SK-N-SH (cell line): ENCODE data around the gene MED27. TPM values are rescaled to one million over a fixed set of nuclear protein-coding genes. Genes with fewer than 3 reads are reported as not detected.

Source experiments
- CTCF ChIA-PET: fragments of 300-600, 350-600 bp; formaldehyde crosslinking; extraction: SDS; loops from one replicate; lab custom pipeline; 2021; lab: Yijun Ruan, JAX
- POLR2A ChIA-PET: fragments of 350-600 bp; sonication (Branson Sonifier 250); formaldehyde crosslinking; extraction: SDS; loops from one replicate; lab custom pipeline; 2020; ENCODE audit warnings: antibody characterized with exemption, inconsistent platforms; lab: Yijun Ruan, JAX
- DNase-seq: peaks from one replicate; pipeline ENCODE4 v3.0.0; 2012
- H2AFZ ChIP-seq: fragments of 200-600 bp; sonication (generic); 2 replicates; pipeline ENCODE4 v1.8.1; 2016; ENCODE audit warnings: antibody characterized with exemption, mild to moderate bottlenecking, low read depth
- H3F3A ChIP-seq: fragments of 200-600 bp; sonication (generic); replicated peaks from 2 replicates; pipeline ENCODE3; 2016; ENCODE audit warnings: antibody characterized with exemption, mild to moderate bottlenecking; ENCODE audit not compliant: insufficient read depth
- H3K27ac ChIP-seq, 2 experiments: fragments of 200-500 bp in 1 of 2; fragments of 200-600 bp in 1 of 2; sonication (Bioruptor generic) in 1 of 2; sonication (generic), shearing (Covaris generic) in 1 of 2; 2 replicates each; pipeline versions ENCODE4 v1.5.1 to v1.6.1; 2014 to 2016; ENCODE audit warnings: low read depth in 2 of 2, inconsistent platforms in 1 of 2, low read length in 1 of 2, mild to moderate bottlenecking in 1 of 2, mixed read lengths in 1 of 2
- H3K27me3 ChIP-seq: fragments of 200-600 bp; sonication (generic), shearing (Covaris generic); 2 replicates; pipeline ENCODE4 v1.6.1; 2016; ENCODE audit warnings: mixed run types; ENCODE audit not compliant: insufficient read depth
- H3K36me3 ChIP-seq, 2 experiments: fragments of 200-500 bp in 1 of 2; fragments of 200-600 bp in 1 of 2; sonication (Bioruptor generic) in 1 of 2; sonication (generic) in 1 of 2; replicated peaks in 1 of 2; 2 replicates each; pipeline versions ENCODE3 to v1.5.1; 2014 to 2016; ENCODE audit warnings: low read length in 1 of 2, mild to moderate bottlenecking in 1 of 2; ENCODE audit not compliant: insufficient read depth in 2 of 2, control insufficient read depth in 1 of 2
- H3K4me1 ChIP-seq, 2 experiments: fragments of 200-500 bp in 1 of 2; fragments of 200-600 bp in 1 of 2; sonication (Bioruptor generic) in 1 of 2; sonication (generic), shearing (Covaris generic) in 1 of 2; 2 replicates each; pipeline versions ENCODE4 v1.5.1 to v1.6.1; 2014 to 2016; ENCODE audit warnings: low read depth in 1 of 2, low read length in 1 of 2, mixed run types in 1 of 2; ENCODE audit not compliant: insufficient read depth in 2 of 2, control insufficient read depth in 1 of 2
- H3K4me2 ChIP-seq: fragments of 200-600 bp; sonication (generic), shearing (Covaris generic); 2 replicates; pipeline ENCODE4 v1.6.1; 2017; ENCODE audit warnings: mixed run types
- H3K4me3 ChIP-seq, 2 experiments: fragments of 200-500 bp in 1 of 2; fragments of 200-600 bp in 1 of 2; sonication (Bioruptor generic) in 1 of 2; sonication (generic), shearing (Covaris generic) in 1 of 2; 2 replicates each; pipeline versions ENCODE4 v1.5.1 to v1.8.1; 2014 to 2016; ENCODE audit warnings: low read depth in 2 of 2, inconsistent platforms in 1 of 2, low read length in 1 of 2, mild to moderate bottlenecking in 1 of 2, mixed read lengths in 1 of 2, moderate library complexity in 1 of 2
- H3K79me2 ChIP-seq: fragments of 200-600 bp; sonication (generic); 2 replicates; pipeline ENCODE4 v1.8.1; 2017; ENCODE audit warnings: mild to moderate bottlenecking; ENCODE audit not compliant: insufficient read depth
- H3K9ac ChIP-seq: fragments of 200-600 bp; sonication (generic); 2 replicates; pipeline ENCODE4 v1.6.1; 2017; ENCODE audit warnings: mixed run types
- H3K9me2 ChIP-seq: fragments of 200-600 bp; sonication (generic); 2 replicates; pipeline ENCODE4 v1.6.1; 2017; ENCODE audit warnings: mixed run types
- H3K9me3 ChIP-seq: fragments of 200-600 bp; sonication (generic); 2 replicates; pipeline ENCODE4 v1.6.1; 2017; ENCODE audit warnings: mixed run types, mild to moderate bottlenecking, moderate library complexity
- H4K20me1 ChIP-seq: fragments of 200-600 bp; sonication (generic); 2 replicates; pipeline ENCODE4 v1.6.1; 2017; ENCODE audit warnings: mild to moderate bottlenecking, mixed run types; ENCODE audit not compliant: insufficient read depth
- CHD2 ChIP-seq: fragments of 150-350 bp; IDR thresholded peaks from 2 replicates; pipeline ENCODE4 v1.6.1; 2018; ENCODE audit warnings: low read length; ENCODE audit not compliant: partially characterized antibody
- GABPA ChIP-seq: IDR thresholded peaks from 2 replicates; pipeline ENCODE4 v1.4.0; 2012; ENCODE audit warnings: low read depth, mild to moderate bottlenecking
- GATA2 ChIP-seq: sonication (generic); formaldehyde crosslinking; IDR thresholded peaks from 2 replicates; pipeline ENCODE4 v1.5.0; 2020; ENCODE audit warnings: mild to moderate bottlenecking, missing genetic modification reagents
- JUND ChIP-seq: IDR thresholded peaks from 2 replicates; pipeline ENCODE4 v1.4.0; 2012
- MXI1 ChIP-seq: IDR thresholded peaks from 2 replicates; pipeline ENCODE4 v1.6.1; 2012; ENCODE audit warnings: mild to moderate bottlenecking, low read depth, low read length, improper control_type of control experiment
- NFIC ChIP-seq: IDR thresholded peaks from 2 replicates; pipeline ENCODE4 v1.4.0; 2012; ENCODE audit warnings: borderline replicate concordance
- POLR2AphosphoS5 ChIP-seq: IDR thresholded peaks from 2 replicates; pipeline ENCODE4 v1.6.1; 2012; ENCODE audit warnings: low read depth, low read length
- RCOR1 ChIP-seq: fragments of 150-350 bp; IDR thresholded peaks from 2 replicates; pipeline ENCODE4 v1.6.1; 2017; ENCODE audit warnings: antibody characterized with exemption, low read length
- RFX5 ChIP-seq: IDR thresholded peaks from 2 replicates; pipeline ENCODE4 v1.6.1; 2012; ENCODE audit warnings: mild to moderate bottlenecking, improper control_type of control experiment, low read length
- TAF1 ChIP-seq: IDR thresholded peaks from 2 replicates; pipeline ENCODE4 v1.6.1; 2012; ENCODE audit warnings: low read depth, mild to moderate bottlenecking, low read length, moderate library complexity, borderline replicate concordance
- TEAD4 ChIP-seq: IDR thresholded peaks from 2 replicates; pipeline ENCODE4 v1.4.0; 2012; ENCODE audit warnings: mild to moderate bottlenecking, borderline replicate concordance; ENCODE audit not compliant: insufficient read depth
- ZBTB33 ChIP-seq: IDR thresholded peaks from 2 replicates; pipeline ENCODE4 v1.4.0; 2012; ENCODE audit warnings: low read depth, borderline replicate concordance
- WGBS: methylation state at CpG from one replicate; pipeline ENCODE4 v1.1.6; 2017; ENCODE audit warnings: low lambda C conversion rate; 5-methylcytosine and 5-hydroxymethylcytosine counted together
- polyA plus RNA-seq, 3 experiments: library from polyadenylated mRNA; depleted of rRNA; stranded (reverse); fragments of >200 nt; gene quantifications; 2 replicates each; pipeline ENCODE4 v1.2.3, GENCODE V29; 2012
- TF ChIP-seq, protein P1 (sequence below): IDR thresholded peaks from 2 replicates; pipeline ENCODE4 v1.4.0; 2012; ENCODE audit warnings: low read depth

MED27 gene
- polyA plus RNA-seq, 1 of the 3 experiments (the other 2 are of a cell fraction): 35.0 TPM

DNA sequence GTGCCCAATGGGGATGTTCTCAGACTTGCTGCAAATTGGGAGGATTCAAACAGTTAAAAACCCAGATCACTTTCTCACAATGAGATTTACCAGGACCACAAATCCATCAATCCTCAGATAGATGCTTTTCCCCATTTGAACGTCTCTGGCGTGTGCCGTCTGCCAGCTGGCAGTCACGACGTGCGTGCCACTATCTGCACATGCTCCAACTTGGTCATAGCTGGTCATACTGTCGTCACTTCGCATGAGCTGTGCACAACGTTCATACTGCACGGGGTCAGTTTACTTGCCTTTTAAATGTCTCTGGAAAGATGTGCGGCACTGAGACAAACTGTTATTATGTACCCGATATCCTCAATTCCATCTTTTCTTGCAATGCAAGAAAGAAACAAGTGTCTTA is 221.5 kb downstream of the MED27 start:
- H4K20me1 ChIP-seq: no peaks in the 10 kb centered on the region
- no peak for DNase-seq
- no peaks in the 10 kb centered on the region for H3K79me2 ChIP-seq
- H3K9me3 ChIP-seq: no peaks in the 10 kb centered on the region
- peaks cover 0 to 10% of the 10 kb centered on the region in 2 experiments; a peak in 1 of 4 replicates for H3K4me1 ChIP-seq
- no peak for TF ChIP-seq MXI1
- H3K9ac ChIP-seq: no peak overlapping the region
- H3K27ac ChIP-seq: no peak overlapping the region
- no peak overlapping the region for H2AFZ ChIP-seq
- POLR2A ChIA-PET: no interaction called here
- no peaks in the 10 kb centered on the region for H3F3A ChIP-seq
- no peak overlapping the region for H3K4me3 ChIP-seq
- CTCF ChIA-PET: interaction anchor here (0.7 kb wide), 1 partner anchor 121 kb away, joined by 3 read pairs; no protein-coding TSS in a partner anchor
- H3K36me3 ChIP-seq: peaks cover 0 to 14% of the 10 kb centered on the region in 2 experiments
- no peaks in the 10 kb centered on the region for H3K27me3 ChIP-seq
- 90% methylated on average over 12 of the region's 12 CpGs for WGBS
- H3K4me2 ChIP-seq: no peak overlapping the region
- H3K9me2 ChIP-seq: no peaks in the 10 kb centered on the region

- Histone ChIP-seq H3K36me3 (peaks cover 0 to 4% of the 10 kb centered on the region in 2 experiments), H3K27ac (no peak overlapping the region), H3K4me1 (peaks cover 0 to 10% of the 10 kb centered on the region in 2 experiments; a peak in 1 of 4 replicates), H4K20me1 (no peaks in the 10 kb centered on the region), H3K79me2 (no peaks in the 10 kb centered on the region), H2AFZ (no peak overlapping the region), H3K27me3 (no peaks in the 10 kb centered on the region), H3K4me2 (no peak overlapping the region), H3K9ac (no peak overlapping the region), H3K4me3 (no peak overlapping the region), H3K9me2 (no peaks in the 10 kb centered on the region), H3F3A (no peaks in the 10 kb centered on the region), H3K9me3 (no peaks in the 10 kb centered on the region)
- 82% methylated on average over 15 of the region's 21 CpGs for WGBS
- CTCF ChIA-PET: interaction anchor here (1.3 kb wide), 1 partner anchor 18 kb away, joined by 4 read pairs; no protein-coding TSS in a partner anchor
- TF ChIP-seq POLR2AphosphoS5: no peak
- no peak for TF ChIP-seq GATA2
- TF ChIP-seq CHD2: no peak
- no peak for TF ChIP-seq RFX5
- TF ChIP-seq TEAD4: no peak
- TF ChIP-seq ZBTB33: no peak
- no peak for TF ChIP-seq RCOR1
- TF ChIP-seq TAF1: no peak
- no peak for TF ChIP-seq NFIC
- no peak for TF ChIP-seq JUND
- no peak for TF ChIP-seq GABPA
- TF ChIP-seq, protein P1, sequence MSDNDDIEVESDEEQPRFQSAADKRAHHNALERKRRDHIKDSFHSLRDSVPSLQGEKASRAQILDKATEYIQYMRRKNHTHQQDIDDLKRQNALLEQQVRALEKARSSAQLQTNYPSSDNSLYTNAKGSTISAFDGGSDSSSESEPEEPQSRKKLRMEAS: no peak
- no peak for DNase-seq
- POLR2A ChIA-PET: no interaction called here
Measured at GRCh38 chr9:131856105-131856504, 223.6 kb downstream of the MED27 start.
